MCF 10A (cell line): ENCODE results near the gene STAC. TPM values are rescaled to one million over a fixed set of nuclear protein-coding genes. Genes with fewer than 3 reads are reported as not detected.

ENCODE experiments used
- BruUV-seq: library from RNA; stranded (reverse); fragments of 400-500 nt; replicated peaks from 2 replicates; lab custom pipeline; 2021; lab: Mats Ljungman, UMichigan
- CTCF ChIA-PET: fragments of 300-600 bp; sonication (Branson Sonifier 250); formaldehyde crosslinking; extraction: SDS; loops from one replicate; lab custom pipeline; 2021; ENCODE audit warnings: antibody characterized with exemption, inconsistent platforms; lab: Yijun Ruan, JAX
- POLR2A ChIA-PET: fragments of 300-600, 350-650 bp; sonication (Branson Sonifier 250); formaldehyde crosslinking; extraction: SDS; loops from one replicate; lab custom pipeline; 2020; ENCODE audit warnings: antibody characterized with exemption, inconsistent platforms; lab: Yijun Ruan, JAX
- DNase-seq: peaks from one replicate; pipeline ENCODE4 v3.0.0-alpha.2; 2018; ENCODE audit not compliant: unreplicated experiment
- H3K27ac Mint-ChIP-seq: one replicate; pipeline ENCODE4 v1.8.0; 2022; ENCODE audit warnings: mild to moderate bottlenecking, low read depth, mixed read lengths; ENCODE audit not compliant: unreplicated experiment
- H3K27me3 Mint-ChIP-seq: one replicate; pipeline ENCODE4 v1.8.0; 2022; ENCODE audit warnings: mixed read lengths; ENCODE audit not compliant: insufficient read depth, unreplicated experiment
- H3K36me3 Mint-ChIP-seq: one replicate; pipeline ENCODE4 v1.8.0; 2022; ENCODE audit warnings: mild to moderate bottlenecking, moderate library complexity, mixed read lengths; ENCODE audit not compliant: insufficient read depth, unreplicated experiment
- H3K4me1 Mint-ChIP-seq: one replicate; pipeline ENCODE4 v1.8.0; 2022; ENCODE audit warnings: mixed read lengths; ENCODE audit not compliant: insufficient read depth, unreplicated experiment
- H3K4me3 Mint-ChIP-seq: one replicate; pipeline ENCODE4 v1.8.0; 2022; ENCODE audit warnings: mild to moderate bottlenecking, moderate library complexity, mixed read lengths; ENCODE audit not compliant: unreplicated experiment
- H3K9me3 Mint-ChIP-seq: one replicate; pipeline ENCODE4 v1.8.0; 2022; ENCODE audit warnings: mixed read lengths; ENCODE audit not compliant: unreplicated experiment
- intact Hi-C: fragments of 100-400 bp; cut with micrococcal nuclease; formaldehyde crosslinking; loops from 2 replicates; pipeline ENCODE4 v1.14.1; 2022
- total RNA-seq: library from RNA; stranded (reverse); gene quantifications from 2 replicates; pipeline ENCODE4 v1.2.3, GENCODE V29; 2022
- TF ChIP-seq, protein P1 (sequence below): fragments of 200-600 bp; IDR thresholded peaks from one replicate; pipeline ENCODE4 v1.8.0; 2022; ENCODE audit warnings: antibody characterized with exemption, mild to moderate bottlenecking; ENCODE audit not compliant: unreplicated experiment

STAC gene
- total RNA-seq, 1 experiment from 2014 or later = 1.1 TPM

GRCh38 chr3:36417237-36417636, 36.9 kb downstream of the STAC start:
- Mint-ChIP-seq H3K4me1 (no peaks in the 10 kb centered on the region), H3K4me3 (no peak overlapping the region), H3K27ac (no peak overlapping the region), H3K36me3 (no peaks in the 10 kb centered on the region), H3K9me3 (no peaks in the 10 kb centered on the region), H3K27me3 (no peaks in the 10 kb centered on the region)
- no peak for DNase-seq
- no TSS peak for BruUV-seq
- ChIA-PET POLR2A (no interaction called here), CTCF (no interaction called here)
- intact Hi-C loops = no loop called here
- TF ChIP-seq, protein P1, sequence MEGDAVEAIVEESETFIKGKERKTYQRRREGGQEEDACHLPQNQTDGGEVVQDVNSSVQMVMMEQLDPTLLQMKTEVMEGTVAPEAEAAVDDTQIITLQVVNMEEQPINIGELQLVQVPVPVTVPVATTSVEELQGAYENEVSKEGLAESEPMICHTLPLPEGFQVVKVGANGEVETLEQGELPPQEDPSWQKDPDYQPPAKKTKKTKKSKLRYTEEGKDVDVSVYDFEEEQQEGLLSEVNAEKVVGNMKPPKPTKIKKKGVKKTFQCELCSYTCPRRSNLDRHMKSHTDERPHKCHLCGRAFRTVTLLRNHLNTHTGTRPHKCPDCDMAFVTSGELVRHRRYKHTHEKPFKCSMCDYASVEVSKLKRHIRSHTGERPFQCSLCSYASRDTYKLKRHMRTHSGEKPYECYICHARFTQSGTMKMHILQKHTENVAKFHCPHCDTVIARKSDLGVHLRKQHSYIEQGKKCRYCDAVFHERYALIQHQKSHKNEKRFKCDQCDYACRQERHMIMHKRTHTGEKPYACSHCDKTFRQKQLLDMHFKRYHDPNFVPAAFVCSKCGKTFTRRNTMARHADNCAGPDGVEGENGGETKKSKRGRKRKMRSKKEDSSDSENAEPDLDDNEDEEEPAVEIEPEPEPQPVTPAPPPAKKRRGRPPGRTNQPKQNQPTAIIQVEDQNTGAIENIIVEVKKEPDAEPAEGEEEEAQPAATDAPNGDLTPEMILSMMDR = no peak

- no peak overlapping the region for H3K4me3 Mint-ChIP-seq
- no peak overlapping the region for H3K27ac Mint-ChIP-seq
- CTCF ChIA-PET = no interaction called here
- H3K27me3 Mint-ChIP-seq = no peaks in the 10 kb centered on the region
- BruUV-seq = no TSS peak
- DNase-seq = no peak
- TF ChIP-seq, protein P1 = no peak
- H3K36me3 Mint-ChIP-seq = no peaks in the 10 kb centered on the region
- POLR2A ChIA-PET = no interaction called here
- no peaks in the 10 kb centered on the region for H3K4me1 Mint-ChIP-seq
- intact Hi-C loops = no loop called here
- H3K9me3 Mint-ChIP-seq = no peaks in the 10 kb centered on the region
Measured at GRCh38 chr3:36418296-36418695, 38.0 kb downstream of the STAC start.

- TF ChIP-seq, protein P1 = no peak
- intact Hi-C loops = no loop called here
- no peaks in the 10 kb centered on the region for H3K36me3 Mint-ChIP-seq
- DNase-seq = no peak
- no peaks in the 10 kb centered on the region for H3K4me1 Mint-ChIP-seq
- H3K9me3 Mint-ChIP-seq = no peaks in the 10 kb centered on the region
- ChIA-PET POLR2A (interaction anchor here (0.7 kb wide), 1 partner anchor 484 kb away, joined by 3 read pairs; no protein-coding TSS in a partner anchor), CTCF (interaction anchor here (0.7 kb wide), 1 partner anchor 239 kb away, joined by 3 read pairs; no protein-coding TSS in a partner anchor)
- H3K4me3 Mint-ChIP-seq = no peak overlapping the region
- H3K27ac Mint-ChIP-seq = no peak overlapping the region
- no TSS peak for BruUV-seq
- H3K27me3 Mint-ChIP-seq = no peaks in the 10 kb centered on the region
Measured at GRCh38 chr3:36428445-36428844, 48.1 kb downstream of the STAC start.

DNA sequence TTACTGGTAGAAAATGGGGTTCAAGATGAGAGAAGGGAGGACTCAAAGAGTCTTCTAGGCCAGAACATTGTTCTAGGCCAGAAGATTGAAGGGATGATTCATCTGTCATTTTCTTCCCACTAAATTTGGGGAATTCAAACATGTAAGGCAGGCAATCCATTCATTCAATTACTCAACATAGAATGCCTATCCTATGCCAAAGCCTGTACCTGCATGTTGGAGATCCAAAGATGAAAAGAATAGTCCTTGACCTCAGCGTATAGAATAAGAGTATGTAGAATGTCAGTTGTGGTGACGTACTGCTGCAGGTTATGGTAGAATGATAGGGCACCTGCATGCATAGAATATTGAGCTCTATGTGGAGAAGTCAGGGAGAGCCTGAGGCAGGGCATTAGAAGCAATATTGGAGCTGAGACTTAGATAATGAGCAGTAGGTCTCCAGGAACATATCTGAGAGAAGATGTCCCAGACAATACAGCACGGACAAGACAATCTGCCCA, 49.7 kb downstream of the STAC start:
- no peaks in the 10 kb centered on the region for H3K9me3 Mint-ChIP-seq
- no peaks in the 10 kb centered on the region for H3K36me3 Mint-ChIP-seq
- TF ChIP-seq, protein P1 = no peak
- CTCF ChIA-PET = interaction anchor here (1.1 kb wide), 1 partner anchor 277 kb away, joined by 3 read pairs; no protein-coding TSS in a partner anchor
- no TSS peak for BruUV-seq
- H3K27ac Mint-ChIP-seq = no peak overlapping the region
- no peak for DNase-seq
- H3K4me3 Mint-ChIP-seq = no peak overlapping the region
- POLR2A ChIA-PET = no interaction called here
- no peaks in the 10 kb centered on the region for H3K27me3 Mint-ChIP-seq
- intact Hi-C loops = no loop called here
- H3K4me1 Mint-ChIP-seq = no peaks in the 10 kb centered on the region
